Measurements from ENCODE around the gene SPOCK2.
"Not testable (repeated sequence)": the region's sequence is repeated elsewhere in the genome, so short reads cannot be mapped to it uniquely, and the experiment has no call there.

SPOCK2 gene

DNA sequence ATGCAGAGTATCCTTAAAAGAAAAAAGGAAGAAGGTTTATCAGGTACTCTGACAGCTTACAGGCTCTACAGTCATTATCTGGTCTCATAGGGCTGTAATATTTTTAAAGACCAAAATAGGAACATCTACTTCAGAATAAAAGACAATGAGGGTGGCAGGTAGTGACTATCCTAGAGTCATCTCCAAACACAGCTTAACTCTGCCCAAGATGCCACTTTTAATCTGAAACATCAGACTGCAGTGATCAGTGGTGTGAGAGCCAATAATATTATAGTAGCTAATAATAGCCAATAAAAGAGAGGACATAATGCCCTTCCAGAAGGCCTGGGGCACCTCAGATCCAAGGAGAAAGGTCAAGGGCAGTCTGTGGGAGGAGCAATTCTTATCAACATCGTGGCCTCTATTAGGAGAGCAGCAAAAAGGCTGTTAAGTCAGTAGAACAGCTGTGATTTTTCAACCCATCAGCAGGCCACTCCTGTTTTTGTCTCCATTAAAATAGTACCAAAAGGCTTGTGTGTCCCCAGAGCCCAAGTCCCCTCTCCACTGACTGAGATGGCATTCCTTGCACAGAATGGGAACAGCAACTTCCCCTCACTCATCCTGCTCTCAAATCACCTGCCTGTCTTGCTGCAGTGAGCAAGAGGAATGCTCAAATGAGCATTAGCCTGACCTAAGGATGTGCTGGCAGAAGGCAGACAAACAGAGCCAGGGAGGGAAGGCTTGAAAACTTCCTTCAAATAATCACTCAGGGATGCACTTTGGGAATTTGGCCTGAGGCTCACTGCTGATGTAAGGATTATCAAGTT lies 20.7 kb upstream of the SPOCK2 start:
- DNase-seq (ENCODE audit: low read depth in 1 of 2, low spot score in 1 of 2), result no peak

DNA sequence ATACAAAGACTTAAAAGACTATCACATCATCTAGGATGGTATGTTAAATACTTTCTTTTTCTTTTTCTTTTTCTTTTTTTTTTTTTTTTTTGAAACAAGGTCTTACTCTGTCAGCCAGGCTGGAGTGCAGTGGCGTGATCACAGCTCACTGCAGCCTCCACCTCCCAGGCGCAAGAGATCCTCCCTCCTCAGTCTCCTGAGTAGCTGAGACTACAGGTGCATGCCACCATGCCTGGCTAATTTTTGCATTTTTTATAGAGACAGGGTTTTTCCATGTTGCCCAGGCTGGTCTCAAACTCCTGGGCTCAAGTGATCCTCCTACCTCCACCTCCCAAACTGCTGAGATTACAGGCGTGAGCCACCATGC lies 19.6 kb upstream of the SPOCK2 start:
- DNase-seq (ENCODE audit: low read depth in 1 of 2, low spot score in 1 of 2), result not testable (repeated sequence)

DNA sequence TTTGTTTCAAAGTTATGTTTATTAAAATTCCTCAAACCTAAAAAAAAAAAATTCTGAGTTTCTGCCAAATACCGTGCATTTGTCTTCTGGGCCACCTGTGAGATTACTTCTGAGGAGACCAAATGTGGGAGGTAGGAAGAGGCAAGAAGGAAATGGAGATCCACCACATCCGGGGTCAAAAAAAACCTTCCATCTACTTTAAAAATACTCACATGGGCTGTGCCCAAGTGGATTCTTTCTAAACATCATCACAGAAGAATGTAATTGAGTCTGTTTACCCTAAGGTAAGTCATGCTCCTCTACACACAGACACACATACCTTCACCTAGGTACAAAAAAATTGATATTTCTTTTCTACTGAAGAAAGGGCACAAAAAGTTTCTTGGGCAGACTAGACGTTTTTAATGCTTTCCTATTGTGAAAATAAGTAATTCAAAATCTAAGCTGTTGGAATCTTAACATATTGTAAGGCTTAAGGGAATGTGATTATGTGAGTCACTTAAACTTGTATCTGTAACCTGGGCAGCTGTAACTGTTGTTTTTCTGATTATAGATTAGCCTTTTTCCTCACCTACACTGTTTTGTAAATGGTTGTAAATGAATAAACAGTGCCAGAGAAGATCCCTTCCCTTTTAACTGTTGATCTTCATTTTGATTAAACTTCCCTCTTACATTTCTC lies 19.1 kb upstream of the SPOCK2 start:
- DNase-seq (ENCODE audit: low read depth in 1 of 2, low spot score in 1 of 2), result no peak

DNA sequence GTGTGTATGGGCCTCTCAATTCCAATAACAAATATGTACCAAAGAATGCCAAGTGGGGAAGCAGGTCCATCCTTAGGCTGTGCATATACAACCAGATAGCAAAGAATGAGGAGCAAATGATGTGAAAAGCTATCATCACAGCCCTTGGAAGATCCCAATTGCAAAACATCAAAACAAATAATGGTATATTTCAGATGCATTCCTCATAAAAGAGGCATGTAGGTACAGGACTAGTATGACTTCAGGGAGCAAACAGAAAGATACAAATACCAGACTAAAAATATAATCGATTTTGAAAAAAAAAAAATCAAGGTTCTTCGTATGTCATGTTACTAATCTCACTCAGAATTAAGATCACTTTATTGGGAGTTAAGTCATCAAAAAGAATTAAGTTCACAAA lies 18.5 kb upstream of the SPOCK2 start:
- DNase-seq (ENCODE audit: low read depth in 1 of 2, low spot score in 1 of 2), result no peak

DNA sequence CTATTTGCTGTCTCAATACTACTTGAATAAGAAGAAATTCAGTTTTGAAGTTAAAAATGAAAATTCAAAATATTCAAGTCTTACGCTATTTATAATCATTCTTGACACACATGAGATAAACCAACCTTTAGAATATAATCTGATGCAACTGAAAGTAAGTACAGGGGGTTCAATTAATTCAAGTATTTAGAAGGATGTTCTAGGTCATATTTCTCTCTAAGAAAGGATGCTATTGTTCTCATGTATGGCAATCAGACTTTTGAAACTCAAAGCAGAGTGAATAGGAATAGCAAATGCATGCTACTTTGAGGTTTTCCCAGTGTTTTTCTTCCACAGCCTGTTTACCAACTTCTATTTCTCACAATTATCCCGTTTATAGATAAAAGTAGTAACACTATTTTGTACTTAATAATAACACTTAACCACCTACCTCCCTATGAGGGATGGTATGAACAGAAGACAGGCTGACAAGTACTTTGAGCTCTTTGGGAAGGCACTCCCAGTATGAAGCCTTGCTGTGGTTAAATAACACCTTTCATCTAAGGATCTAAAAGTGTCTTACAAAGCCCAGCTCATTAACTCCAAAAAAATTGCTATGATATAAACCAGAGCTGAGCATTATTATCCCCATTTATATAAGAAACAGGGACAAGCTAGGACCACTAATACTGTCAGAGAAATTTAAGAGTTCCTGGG lies 18.0 kb upstream of the SPOCK2 start:
- DNase-seq (ENCODE audit: low read depth in 1 of 2, low spot score in 1 of 2), result no peak

DNA sequence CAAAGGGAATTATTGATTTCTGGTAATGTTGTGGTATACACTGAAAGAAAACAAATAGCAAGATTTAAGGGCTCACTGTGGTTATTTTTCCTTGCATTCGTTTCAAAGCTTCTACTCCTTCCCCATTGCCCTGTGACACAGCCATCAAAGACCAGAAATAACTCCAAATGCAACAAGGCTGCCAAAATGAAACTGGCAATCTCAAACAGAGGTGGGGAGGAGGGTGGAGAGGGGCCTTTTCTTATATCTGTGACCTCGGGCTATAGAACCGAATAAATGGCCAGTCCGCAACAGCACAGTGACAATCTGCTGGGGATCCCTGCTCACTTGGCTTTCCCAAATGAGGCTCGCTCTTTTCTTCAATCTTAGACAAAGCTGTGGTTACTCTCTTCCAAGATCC lies 17.4 kb upstream of the SPOCK2 start:
- DNase-seq (ENCODE audit: low read depth in 1 of 2, low spot score in 1 of 2), result no peak

DNA sequence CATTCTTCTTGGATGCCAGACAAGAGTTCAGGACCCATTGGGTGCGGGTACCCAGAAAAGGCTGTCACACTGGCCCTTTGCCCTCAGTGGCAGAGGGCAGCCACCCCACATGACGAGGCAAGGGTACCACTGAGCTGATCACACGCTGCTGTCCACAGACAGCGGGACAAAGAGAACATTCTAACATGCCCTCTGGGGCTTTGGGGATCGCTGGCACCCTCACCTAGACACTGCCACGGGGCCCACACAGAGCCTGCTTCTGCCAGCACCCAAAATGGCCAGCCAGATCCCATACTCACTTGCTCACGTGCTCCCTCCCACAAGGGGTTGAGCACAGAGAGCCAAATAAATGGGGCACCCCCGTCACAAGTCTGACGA lies 16.7 kb upstream of the SPOCK2 start:
- DNase-seq (ENCODE audit: low read depth in 1 of 2, low spot score in 1 of 2), result no peak

DNA sequence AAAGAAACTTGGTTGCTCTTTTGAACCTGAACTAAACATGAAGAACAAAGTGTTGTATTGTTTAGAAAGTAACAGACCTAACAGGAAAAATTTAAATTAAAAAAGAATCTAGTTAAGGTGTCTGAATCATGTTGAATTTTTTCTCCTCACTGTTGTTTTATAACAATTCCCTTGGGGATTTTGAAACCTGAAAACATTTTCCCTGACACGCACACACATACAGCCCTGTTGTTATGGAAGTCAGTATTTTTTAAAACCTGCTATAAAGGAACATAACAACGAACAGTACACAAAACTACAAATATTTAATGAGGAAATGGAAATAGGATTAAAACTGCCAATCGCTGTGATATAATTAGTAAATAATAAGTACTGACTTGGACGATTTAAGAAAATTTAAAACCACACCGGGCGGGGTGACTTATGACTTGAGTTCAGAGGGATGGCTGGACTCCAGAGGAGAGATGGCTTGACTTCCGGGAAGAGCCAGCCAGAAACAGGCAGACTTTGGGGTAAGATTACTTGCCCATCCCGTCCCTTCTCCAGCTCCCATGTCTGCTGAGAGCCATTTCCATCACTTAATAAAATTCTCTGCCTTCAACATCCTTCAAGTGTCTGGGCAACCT lies 16.2 kb upstream of the SPOCK2 start:
- DNase-seq (ENCODE audit: low read depth in 1 of 2, low spot score in 1 of 2), result no peak

DNA sequence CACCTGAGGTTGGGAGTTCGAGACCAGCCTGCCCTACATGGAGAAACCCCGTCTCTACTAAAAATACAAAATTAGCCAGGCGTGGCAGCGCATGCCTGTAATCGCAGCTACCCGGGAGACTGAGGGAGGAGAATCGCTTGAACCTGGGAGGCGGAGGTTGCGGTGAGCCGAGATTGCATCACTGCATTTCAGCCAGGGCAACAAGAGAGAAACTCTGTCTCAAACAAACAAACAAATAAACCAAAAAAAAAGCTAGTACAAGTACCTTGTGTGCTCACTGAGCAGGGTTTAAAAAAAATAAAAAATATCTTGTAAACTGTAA lies 11.2 kb upstream of the SPOCK2 start:
- no peak for DNase-seq (ENCODE audit: low read depth in 1 of 2, low spot score in 1 of 2)

DNA sequence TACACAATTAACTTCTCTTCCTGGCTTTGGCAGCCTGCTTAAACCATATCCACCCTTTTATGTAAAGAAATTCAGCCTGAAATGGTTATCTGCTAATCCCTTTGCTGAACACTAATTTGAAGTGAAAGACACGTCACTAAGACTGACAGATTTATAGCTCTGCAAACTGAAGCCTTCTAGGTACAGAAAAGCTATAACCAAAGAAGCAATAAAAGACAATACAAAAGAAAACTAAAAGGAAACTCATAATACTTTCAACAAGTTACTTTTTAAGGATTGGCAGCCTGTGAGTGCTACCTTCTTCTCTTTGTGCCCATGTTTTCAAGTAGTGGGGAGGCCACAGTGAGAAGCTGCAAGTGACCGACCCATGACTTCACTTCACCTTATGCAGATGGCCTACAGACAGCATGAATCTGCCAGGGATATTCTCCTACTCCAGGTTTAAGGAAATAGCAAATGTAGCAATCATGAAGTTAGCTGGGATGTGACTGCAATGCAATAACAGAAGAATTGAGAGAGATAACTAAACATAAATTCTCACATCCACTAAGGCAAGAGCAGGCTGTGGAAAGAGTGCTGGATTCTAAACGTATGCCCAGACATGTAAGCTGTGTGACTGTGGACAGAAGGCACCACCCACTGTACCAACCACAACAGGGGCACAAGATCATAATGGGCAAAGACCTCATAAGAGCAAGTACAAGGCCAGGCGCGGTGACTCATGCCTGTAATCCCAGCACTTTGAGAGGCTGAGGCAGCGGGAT lies 10.7 kb upstream of the SPOCK2 start:
- no peak for DNase-seq (ENCODE audit: low read depth in 1 of 2, low spot score in 1 of 2)

DNA sequence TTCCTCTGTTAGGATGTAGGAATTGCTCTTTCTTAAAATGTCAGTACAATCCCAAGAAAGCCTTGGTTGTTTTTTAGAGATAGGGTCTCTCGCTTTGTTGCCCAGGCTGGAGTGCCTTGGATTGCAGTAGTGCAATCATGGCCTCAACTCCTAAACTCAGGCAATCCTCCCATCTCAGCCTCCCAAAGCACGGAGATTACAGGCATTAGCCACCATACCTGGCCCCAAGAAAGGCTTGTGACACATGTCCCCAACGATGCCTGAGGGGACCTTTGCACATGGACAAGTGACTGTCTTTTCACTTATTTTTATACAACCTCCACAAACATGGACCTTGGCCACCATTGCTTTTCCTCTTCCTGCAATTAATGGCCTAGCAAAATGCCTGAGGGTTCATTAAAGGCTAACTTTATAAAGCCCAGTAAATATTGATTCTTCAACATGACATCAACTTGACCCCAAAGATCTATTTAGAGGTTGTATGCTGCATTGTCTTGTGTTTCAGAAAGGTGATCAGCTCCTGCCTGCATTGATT lies 10.0 kb upstream of the SPOCK2 start:
- DNase-seq (ENCODE audit: low read depth in 1 of 2, low spot score in 1 of 2), result no peak

DNA sequence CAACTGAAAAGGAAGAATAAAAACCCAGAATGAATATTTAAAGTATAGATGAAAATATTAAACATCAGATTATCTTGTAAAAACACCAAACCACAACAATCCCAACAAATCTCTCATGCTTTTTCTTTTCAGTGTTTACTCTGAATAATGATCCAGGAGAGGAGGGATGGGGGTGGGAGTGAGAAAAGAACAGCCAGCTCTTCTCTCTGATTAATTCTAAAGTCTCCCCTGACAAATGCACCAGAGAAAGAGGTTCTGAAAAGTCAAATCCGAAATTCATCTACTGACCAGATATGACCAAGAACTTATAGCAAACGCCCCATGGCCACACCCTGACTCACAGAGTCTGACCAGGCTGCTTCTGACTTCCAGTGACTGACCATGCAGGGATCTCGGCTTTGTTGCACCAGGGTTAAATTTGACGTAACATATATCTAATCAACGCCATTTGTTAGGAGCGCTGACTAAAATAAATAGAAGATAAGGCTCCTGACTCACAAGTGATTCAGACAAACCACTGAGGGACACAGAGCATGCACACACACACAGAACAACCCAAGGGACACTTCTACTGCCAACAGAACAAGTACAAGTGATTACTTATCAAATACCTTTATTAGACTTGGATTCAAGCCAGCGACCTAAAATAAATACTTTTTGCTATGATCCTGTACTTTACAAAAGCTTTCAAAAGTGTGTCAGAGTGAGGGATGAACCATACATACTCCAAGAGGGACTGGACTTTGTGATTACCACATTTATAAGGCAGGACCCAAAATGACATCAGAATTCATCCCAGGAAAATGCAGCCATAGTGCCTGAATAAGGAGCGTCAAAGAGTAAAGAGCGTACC lies 9.3 kb upstream of the SPOCK2 start:
- no peak for DNase-seq (ENCODE audit: low read depth in 1 of 2, low spot score in 1 of 2)

DNA sequence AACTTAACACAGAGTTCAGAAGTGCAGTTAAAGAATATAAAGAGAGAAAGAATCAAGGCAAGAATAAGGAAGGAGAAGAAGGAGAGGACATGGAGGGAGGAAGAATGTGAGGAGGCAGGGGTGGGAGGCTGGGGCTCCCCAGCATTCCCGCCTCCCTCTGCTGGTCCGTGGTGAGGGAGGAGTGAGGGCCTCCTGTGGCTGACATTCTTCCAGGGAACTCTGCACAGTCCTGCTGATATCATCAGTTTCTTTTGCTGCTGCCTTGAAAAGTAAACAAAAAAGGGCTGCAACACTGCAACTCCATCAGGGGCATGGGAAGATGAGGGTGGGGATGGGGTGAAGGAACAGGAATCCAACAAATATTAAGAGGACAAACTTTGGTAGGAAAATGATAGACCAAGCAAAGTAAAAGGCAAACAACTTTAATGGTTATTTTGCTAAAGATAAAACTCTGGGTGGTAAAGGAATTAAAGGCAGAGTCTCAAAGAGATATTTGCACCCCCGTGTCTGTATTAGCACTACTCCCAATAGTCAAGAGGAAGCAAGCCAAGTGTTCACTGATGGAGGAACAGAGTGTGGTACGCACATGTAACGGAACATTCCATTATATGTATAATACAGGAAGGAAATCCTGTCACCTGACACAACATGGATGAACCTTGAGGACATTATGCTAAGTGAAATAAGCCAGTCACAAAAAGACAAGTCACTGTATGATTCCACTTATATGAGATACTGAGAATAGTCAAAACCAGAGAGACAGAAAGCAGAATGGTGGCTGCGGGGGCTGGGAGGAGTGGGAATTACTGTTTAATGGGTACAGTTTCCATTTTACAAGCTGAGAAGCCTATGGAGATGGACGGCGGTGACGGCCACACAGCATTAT lies 8.0 kb upstream of the SPOCK2 start:
- no peak for DNase-seq (ENCODE audit: low read depth in 1 of 2, low spot score in 1 of 2)

DNA sequence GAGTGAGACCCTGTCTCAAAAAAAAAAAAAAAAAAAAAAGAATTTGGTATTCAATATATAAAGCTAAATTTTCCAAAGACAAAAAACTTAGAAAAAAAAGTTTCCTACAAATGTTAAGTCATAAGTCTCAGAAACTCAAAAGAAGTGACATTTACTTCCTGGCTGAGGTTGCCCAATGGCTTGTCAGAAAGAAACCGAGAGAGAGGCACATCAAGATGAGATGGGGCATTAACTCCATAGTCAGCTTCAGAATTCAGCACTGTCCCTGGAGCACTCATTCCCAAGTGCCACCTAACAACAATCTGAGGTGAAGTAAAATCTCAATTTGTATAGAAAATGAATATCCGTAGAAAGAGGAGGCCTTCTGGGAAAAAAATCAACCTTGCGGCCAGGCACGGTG lies 6.8 kb upstream of the SPOCK2 start:
- no peak for DNase-seq (ENCODE audit: low read depth in 1 of 2, low spot score in 1 of 2)

DNA sequence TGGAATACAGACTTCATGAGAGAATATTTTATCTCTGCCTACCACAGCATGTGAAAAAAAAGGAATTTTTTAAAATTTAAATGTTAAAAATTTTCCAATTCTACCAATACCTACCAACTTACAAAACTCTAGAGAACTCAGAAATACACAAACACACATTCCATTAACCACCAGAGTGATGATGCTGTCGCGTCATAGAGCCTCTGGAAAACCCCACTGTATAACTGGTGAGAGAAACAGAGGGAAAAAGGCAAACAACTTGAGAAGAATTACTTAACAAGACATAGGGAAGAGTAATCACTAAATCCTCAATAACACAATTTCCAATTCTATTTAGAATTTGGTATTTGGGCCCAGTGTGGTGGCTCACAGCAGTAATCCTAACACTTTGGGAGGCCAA lies 6.2 kb upstream of the SPOCK2 start:
- DNase-seq (ENCODE audit: low read depth in 1 of 2, low spot score in 1 of 2), result no peak

DNA sequence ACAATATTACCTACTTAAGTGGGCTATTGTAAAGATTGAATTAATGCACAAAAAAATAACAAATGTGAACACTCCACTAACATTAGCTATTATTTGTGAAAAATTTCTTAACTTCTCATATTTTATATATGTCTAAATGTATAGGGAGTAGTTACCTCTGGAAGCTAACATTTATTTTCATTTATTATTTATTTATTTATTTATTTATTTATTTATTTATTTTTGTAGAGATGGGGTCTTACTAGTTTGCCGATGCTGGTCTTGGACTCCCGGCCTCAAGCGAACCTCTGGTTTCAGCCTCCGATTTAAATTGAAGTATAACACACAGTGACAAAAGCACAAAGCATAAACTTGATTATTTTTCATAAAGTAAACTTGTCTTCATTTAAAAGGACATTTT lies 5.1 kb upstream of the SPOCK2 start:
- no peak for DNase-seq (ENCODE audit: low read depth in 1 of 2, low spot score in 1 of 2)

DNA sequence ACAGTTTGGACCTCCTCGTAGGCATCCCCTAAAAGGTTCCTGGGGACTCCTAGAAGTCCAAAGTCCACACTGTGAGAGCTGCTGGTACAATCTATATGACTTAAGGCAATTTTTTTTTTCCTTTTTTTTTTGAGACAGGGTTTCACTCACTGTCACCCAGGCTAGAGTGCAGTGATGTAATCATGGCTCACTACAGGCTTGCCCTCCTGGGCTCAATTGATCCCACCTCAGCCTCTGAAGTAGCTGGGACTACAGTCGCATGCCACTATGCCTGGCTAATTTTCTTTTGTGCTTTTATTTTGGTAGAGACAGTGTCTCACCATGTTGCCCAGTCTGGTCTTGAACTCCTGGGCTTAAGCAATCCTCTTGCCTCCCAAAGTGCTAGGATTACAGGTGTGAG lies 4.6 kb upstream of the SPOCK2 start:
- DNase-seq (ENCODE audit: low read depth in 1 of 2, low spot score in 1 of 2), result no peak

DNA sequence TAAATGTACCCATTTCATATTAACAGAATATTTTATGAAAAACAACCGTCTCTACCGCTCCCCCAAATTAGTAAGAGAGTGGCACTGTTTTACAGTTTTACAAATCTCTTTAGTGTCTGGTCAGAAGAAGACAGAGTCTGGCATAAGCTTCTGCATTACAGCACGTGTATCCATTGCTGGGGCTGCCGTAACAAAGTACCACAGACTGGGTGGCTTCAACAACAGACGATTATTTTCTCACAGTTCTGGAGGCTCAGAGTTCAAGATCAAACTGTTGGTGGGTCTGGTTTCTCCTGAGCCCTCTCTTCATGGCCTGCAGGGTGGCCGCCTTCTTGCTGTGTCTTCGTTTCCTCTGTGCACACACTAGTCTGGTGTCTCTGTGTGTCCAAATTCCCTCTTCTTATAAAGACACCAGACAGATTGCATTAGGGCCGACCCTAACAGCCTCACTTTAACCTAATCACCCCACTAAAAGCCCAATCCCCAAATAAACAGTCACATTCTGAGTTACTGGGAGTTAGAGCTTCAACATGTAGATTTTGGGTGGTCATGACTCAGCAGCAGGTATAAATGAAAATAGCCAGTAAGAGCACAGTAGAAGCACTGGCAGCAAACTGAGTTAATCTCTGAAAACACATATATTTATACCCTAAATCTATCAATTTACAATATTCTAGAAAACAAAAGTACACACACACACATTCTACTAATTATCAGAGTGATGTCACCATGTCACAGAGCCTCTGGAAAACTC lies 4.0 kb upstream of the SPOCK2 start:
- DNase-seq (ENCODE audit: low read depth in 1 of 2, low spot score in 1 of 2), result no peak

All from stimulated activated CD4-positive, alpha-beta T cell treated with anti-CD3 and anti-CD28 coated beads, Interleukin-15, amount 100 ng/mL, for 1 hour (primary cell).